ENCODE results near the gene PSG4.
"Not testable (repeated sequence)": the region's sequence is repeated elsewhere in the genome, so short reads cannot be mapped to it uniquely, and the experiment has no call there.

The PSG4 gene

GRCh38 chr19:43205471-43206105, at the start of gene PSG4:
Gene PSG4 (minus strand): TSS chr19:43205638. CDS start chr19:43205536, 102 bp downstream.
- peak within 1 kb of the TSS; percentile 42 for H3K4me3 ChIP-seq (ENCODE audit: control insufficient read depth, low read depth, low read length)
- not testable (repeated sequence) for DNase-seq (ENCODE audit: low read depth)

GRCh38 chr19:43251428-43251827, 46.0 kb upstream of the PSG4 start:
- not testable (repeated sequence) for DNase-seq (ENCODE audit: low read depth); H3K4me3 ChIP-seq (ENCODE audit: control insufficient read depth, low read depth, low read length)

- not testable (repeated sequence) for DNase-seq (ENCODE audit: low read depth); H3K4me3 ChIP-seq (ENCODE audit: control insufficient read depth, low read depth, low read length)
Observed at GRCh38 chr19:43250296-43250695, 44.9 kb upstream of the PSG4 start.

- not testable (repeated sequence) for DNase-seq (ENCODE audit: low read depth); H3K4me3 ChIP-seq (ENCODE audit: control insufficient read depth, low read depth, low read length)
Observed at GRCh38 chr19:43248635-43249002, 43.2 kb upstream of the PSG4 start.

- DNase-seq (ENCODE audit: low read depth) = not testable (repeated sequence)
Observed at GRCh38 chr19:43247243-43247880, 41.9 kb upstream of the PSG4 start.

GRCh38 chr19:43245848-43246247, 40.4 kb upstream of the PSG4 start:
- not testable (repeated sequence) for DNase-seq (ENCODE audit: low read depth); H3K4me3 ChIP-seq (ENCODE audit: control insufficient read depth, low read depth, low read length)

More at GRCh38 chr19:43247243-43247880, 41.9 kb upstream of the PSG4 start:
- not testable (repeated sequence) for H3K4me3 ChIP-seq (ENCODE audit: control insufficient read depth, low read depth, low read length)

GRCh38 chr19:43242211-43242610, 36.8 kb upstream of the PSG4 start:
- not testable (repeated sequence) for DNase-seq (ENCODE audit: low read depth); H3K4me3 ChIP-seq (ENCODE audit: control insufficient read depth, low read depth, low read length)

GRCh38 chr19:43238213-43238612, 32.8 kb upstream of the PSG4 start:
- H3K4me3 ChIP-seq (ENCODE audit: control insufficient read depth, low read depth, low read length); DNase-seq (ENCODE audit: low read depth): not testable (repeated sequence)

- H3K4me3 ChIP-seq (ENCODE audit: control insufficient read depth, low read depth, low read length); DNase-seq (ENCODE audit: low read depth): not testable (repeated sequence)
Observed at GRCh38 chr19:43235686-43236085, 30.2 kb upstream of the PSG4 start.

- H3K4me3 ChIP-seq (ENCODE audit: control insufficient read depth, low read depth, low read length) = no peak overlapping the region
- DNase-seq (ENCODE audit: low read depth) = no peak
- TF ChIP-seq CTCF (IDR thresholded peaks at IDR 0.05; ENCODE audit: control insufficient read depth, insufficient read depth, low read depth, low read length, missing control alignments) = peak; percentile 49
Observed at GRCh38 chr19:43229315-43229714, 23.9 kb upstream of the PSG4 start.

GRCh38 chr19:43228730-43229129, 23.3 kb upstream of the PSG4 start:
- not testable (repeated sequence) for H3K4me3 ChIP-seq (ENCODE audit: control insufficient read depth, low read depth, low read length); DNase-seq (ENCODE audit: low read depth)

- not testable (repeated sequence) for H3K4me3 ChIP-seq (ENCODE audit: control insufficient read depth, low read depth, low read length); DNase-seq (ENCODE audit: low read depth)
Observed at GRCh38 chr19:43226986-43227385, 21.5 kb upstream of the PSG4 start.

GRCh38 chr19:43224855-43225253, 19.4 kb upstream of the PSG4 start:
- no peak overlapping the region for H3K4me3 ChIP-seq (ENCODE audit: control insufficient read depth, low read depth, low read length)
- no peak for TF ChIP-seq CTCF (IDR thresholded peaks at IDR 0.05; ENCODE audit: control insufficient read depth, insufficient read depth, low read depth, low read length, missing control alignments)
- no peak for DNase-seq (ENCODE audit: low read depth)

GRCh38 chr19:43224201-43224854, 18.9 kb upstream of the PSG4 start:
- DNase-seq (ENCODE audit: low read depth); H3K4me3 ChIP-seq (ENCODE audit: control insufficient read depth, low read depth, low read length): not testable (repeated sequence)

GRCh38 chr19:43221891-43222290, 16.5 kb upstream of the PSG4 start:
- not testable (repeated sequence) for DNase-seq (ENCODE audit: low read depth); H3K4me3 ChIP-seq (ENCODE audit: control insufficient read depth, low read depth, low read length)

GRCh38 chr19:43219136-43219535, 13.7 kb upstream of the PSG4 start:
- DNase-seq (ENCODE audit: low read depth); H3K4me3 ChIP-seq (ENCODE audit: control insufficient read depth, low read depth, low read length): not testable (repeated sequence)
